Activated naive CD4-positive, alpha-beta T cell treated with anti-CD3 and anti-CD28 coated beads, Interleukin-2, amount 50 U/mL, for 16 hours (primary cell): Measurements from ENCODE around the gene AQP6.
A peak's percentile ranks its signal among the peaks of the same experiment; 100 is the strongest.

Source experiments
- DNase-seq: peaks from one replicate; pipeline ENCODE4 v3.0.0-alpha.2; 2020

The AQP6 gene

GRCh38 chr12:49943625-49943960 lies 29.2 kb upstream of the AQP6 start:
- no peak for DNase-seq

- no peak for DNase-seq
Observed at GRCh38 chr12:49944046-49944445, 28.7 kb upstream of the AQP6 start.

GRCh38 chr12:49944718-49945117 lies 28.0 kb upstream of the AQP6 start:
- DNase-seq = no peak

- DNase-seq = peak; percentile 84
Observed at GRCh38 chr12:49945394-49946080, 27.2 kb upstream of the AQP6 start.

GRCh38 chr12:49946086-49946485 lies 26.7 kb upstream of the AQP6 start:
- DNase-seq = no peak

- DNase-seq = no peak
Observed at GRCh38 chr12:49946497-49946896, 26.2 kb upstream of the AQP6 start.

GRCh38 chr12:49947593-49948226 lies 25.0 kb upstream of the AQP6 start:
- no peak for DNase-seq

- DNase-seq = no peak
Observed at GRCh38 chr12:49948866-49949845, 23.6 kb upstream of the AQP6 start.

GRCh38 chr12:49949866-49950265 lies 22.9 kb upstream of the AQP6 start:
- no peak for DNase-seq

GRCh38 chr12:49950273-49951251 lies 22.2 kb upstream of the AQP6 start, which contains the start of gene AQP2:
TSS of gene AQP2 (plus strand) at chr12:49950737. CDS start at chr12:49950831, 94 bp downstream.
- DNase-seq = no peak

GRCh38 chr12:49951411-49952240 lies 21.1 kb upstream of the AQP6 start:
- no peak for DNase-seq

- DNase-seq = no peak
Observed at GRCh38 chr12:49952391-49953055, 20.2 kb upstream of the AQP6 start.

- no peak for DNase-seq
Observed at GRCh38 chr12:49953151-49953550, 19.6 kb upstream of the AQP6 start.

GRCh38 chr12:49953961-49954846 lies 18.5 kb upstream of the AQP6 start:
- no peak for DNase-seq

- no peak for DNase-seq
Observed at GRCh38 chr12:49954863-49955830, 17.6 kb upstream of the AQP6 start.

GRCh38 chr12:49955899-49956662 lies 16.7 kb upstream of the AQP6 start:
- no peak for DNase-seq
